H1 (cell line): ENCODE data around the gene PIK3CG.

Experiments used
- BRCA1 ChIP-seq: IDR thresholded peaks from 2 replicates; pipeline ENCODE4 v1.6.1; 2012; ENCODE audit warnings: low read depth, low read length, improper control_type of control experiment
- CEBPB ChIP-seq: IDR thresholded peaks from 2 replicates; pipeline ENCODE4 v1.6.1; 2012; ENCODE audit warnings: low read depth, low read length
- CTBP2 ChIP-seq: IDR thresholded peaks from 2 replicates; pipeline ENCODE4 v1.7.0; 2011; ENCODE audit warnings: borderline replicate concordance, mild to moderate bottlenecking, moderate library complexity, mixed read lengths, low read length; ENCODE audit not compliant: insufficient read depth, insufficient read length
- CTCF ChIP-seq, 3 experiments: IDR thresholded peaks; 1 replicate in 2 of 3; 2 replicates in 1 of 3; pipeline versions ENCODE4 v1.5.1 to v1.6.1; 2011; ENCODE audit warnings: low read length in 3 of 3, mild to moderate bottlenecking in 3 of 3, inconsistent platforms in 2 of 3, low read depth in 1 of 3, moderate library complexity in 1 of 3; ENCODE audit not compliant: insufficient read depth in 1 of 3; ENCODE audit errors: control extremely low read depth in 1 of 3
- EP300 ChIP-seq, 2 experiments: IDR thresholded peaks; 1 replicate in 1 of 2; 2 replicates in 1 of 2; pipeline ENCODE4 v1.6.1; 2011 to 2012; ENCODE audit warnings: low read depth in 2 of 2, low read length in 2 of 2, mild to moderate bottlenecking in 2 of 2, borderline replicate concordance in 1 of 2, inconsistent platforms in 1 of 2, moderate library complexity in 1 of 2
- FOSL1 ChIP-seq: IDR thresholded peaks from 2 replicates; pipeline ENCODE4 v1.6.1; 2011; ENCODE audit warnings: mild to moderate bottlenecking, low read depth, low read length, moderate library complexity; ENCODE audit not compliant: insufficient read depth
- GABPA ChIP-seq: IDR thresholded peaks from 2 replicates; pipeline ENCODE4 v1.6.1; 2011; ENCODE audit warnings: mild to moderate bottlenecking, low read length, moderate library complexity, borderline replicate concordance; ENCODE audit not compliant: insufficient read depth
- HDAC6 ChIP-seq: IDR thresholded peaks from one replicate; pipeline ENCODE4 v1.7.1; 2012; ENCODE audit warnings: low read depth, mild to moderate bottlenecking, inconsistent platforms, low read length, moderate library complexity
- POLR2A ChIP-seq, 2 experiments: IDR thresholded peaks; 1 replicate in 1 of 2; 2 replicates in 1 of 2; pipeline ENCODE4 v1.6.1; 2011; ENCODE audit warnings: low read depth in 2 of 2, low read length in 2 of 2, mild to moderate bottlenecking in 2 of 2; ENCODE audit errors: control extremely low read depth in 1 of 2
- POLR2AphosphoS5 ChIP-seq: IDR thresholded peaks from 2 replicates; pipeline ENCODE4 v1.6.1; 2011; ENCODE audit warnings: low read depth, low read length
- SP1 ChIP-seq: IDR thresholded peaks from 2 replicates; pipeline ENCODE4 v1.6.1; 2011; ENCODE audit warnings: low read depth, low read length
- TBP ChIP-seq: IDR thresholded peaks from 2 replicates; pipeline ENCODE4 v1.6.1; 2011; ENCODE audit warnings: low read depth, low read length, improper control_type of control experiment
- YY1 ChIP-seq: IDR thresholded peaks from 2 replicates; pipeline ENCODE4 v1.6.1; 2011; ENCODE audit warnings: low read depth, mild to moderate bottlenecking, low read length

GRCh38 chr7:106870528-106870927, 5.4 kb downstream of the PIK3CG start:
- no peak for TF ChIP-seq CEBPB
- no peak for TF ChIP-seq CTBP2
- no peak for TF ChIP-seq POLR2AphosphoS5
- no peak for TF ChIP-seq YY1
- no peak for TF ChIP-seq POLR2A (IDR thresholded peaks at IDR 0.05; ENCODE audit: control extremely low read depth in 1 of 2, low read depth in 2 of 2, low read length in 2 of 2)
- TF ChIP-seq GABPA: no peak
- TF ChIP-seq EP300 (IDR thresholded peaks at IDR 0.05; ENCODE audit: borderline replicate concordance in 1 of 2, low read depth in 2 of 2, low read length in 2 of 2): no peak
- TF ChIP-seq HDAC6: no peak
- no peak for TF ChIP-seq TBP
- no peak for TF ChIP-seq BRCA1
- no peak for TF ChIP-seq CTCF (IDR thresholded peaks at IDR 0.05; ENCODE audit: control extremely low read depth in 1 of 3, insufficient read depth in 1 of 3, low read depth in 1 of 3, low read length in 3 of 3)
- TF ChIP-seq SP1: no peak
- TF ChIP-seq FOSL1: no peak
